Ureter (tissue), 1 donor: ENCODE measurements around the gene NIBAN1. TPM values are rescaled to one million over a fixed set of nuclear protein-coding genes. Genes with fewer than 3 reads are reported as not detected.
"Not testable (repeated sequence)": the region's sequence is repeated elsewhere in the genome, so short reads cannot be mapped to it uniquely, and the experiment has no call there.

Source experiments
- DNase-seq: peaks from one replicate; pipeline ENCODE4 v3.0.0-alpha.2; 2020; ENCODE audit warnings: low spot score
- total RNA-seq: library from RNA; stranded (reverse); gene quantifications from one replicate; pipeline ENCODE4 v1.2.4, GENCODE V29; 2023
- donor health status: DM: yes; HTN: yes; CAD: no.

NIBAN1 gene
- total RNA-seq, 1 donor from 2014 or later = 41.1 TPM

DNA sequence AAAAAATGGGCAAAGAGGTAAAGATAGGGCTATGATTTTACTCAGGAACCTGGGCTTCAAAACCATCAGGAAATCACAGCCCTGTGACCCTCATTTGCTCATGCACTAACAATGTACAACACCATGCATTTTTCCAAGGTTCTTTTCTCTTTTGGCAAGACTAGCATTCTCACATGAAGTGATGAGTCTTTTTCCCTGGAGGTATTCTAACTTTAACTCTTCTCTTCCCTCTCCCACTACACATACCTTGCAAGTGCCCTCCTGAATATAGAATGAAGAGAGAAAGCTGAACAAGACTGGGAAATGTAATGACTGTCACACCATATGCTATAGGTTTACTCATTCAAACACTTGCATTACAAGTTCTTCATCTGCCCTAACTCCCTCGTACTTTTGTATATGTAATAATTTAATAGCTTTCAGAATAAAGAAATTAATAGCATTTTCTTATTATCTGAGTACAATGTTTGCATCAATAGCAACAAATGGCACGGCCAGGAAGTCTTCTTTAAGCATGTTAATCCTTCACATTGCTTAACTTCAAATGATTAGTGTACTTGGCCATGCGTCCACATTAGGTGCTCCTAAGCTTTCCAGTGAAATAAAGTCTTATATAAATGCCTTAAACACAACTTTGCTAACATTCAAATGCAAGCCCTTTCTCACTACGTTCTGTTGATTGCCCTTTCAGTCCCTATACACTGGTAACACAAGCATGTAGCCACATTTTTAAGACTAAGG, 1.8 kb downstream of the NIBAN1 start:
- DNase-seq = no peak

- DNase-seq = no peak
Observed at GRCh38 chr1:184971522-184972265, 2.6 kb downstream of the NIBAN1 start.

DNA sequence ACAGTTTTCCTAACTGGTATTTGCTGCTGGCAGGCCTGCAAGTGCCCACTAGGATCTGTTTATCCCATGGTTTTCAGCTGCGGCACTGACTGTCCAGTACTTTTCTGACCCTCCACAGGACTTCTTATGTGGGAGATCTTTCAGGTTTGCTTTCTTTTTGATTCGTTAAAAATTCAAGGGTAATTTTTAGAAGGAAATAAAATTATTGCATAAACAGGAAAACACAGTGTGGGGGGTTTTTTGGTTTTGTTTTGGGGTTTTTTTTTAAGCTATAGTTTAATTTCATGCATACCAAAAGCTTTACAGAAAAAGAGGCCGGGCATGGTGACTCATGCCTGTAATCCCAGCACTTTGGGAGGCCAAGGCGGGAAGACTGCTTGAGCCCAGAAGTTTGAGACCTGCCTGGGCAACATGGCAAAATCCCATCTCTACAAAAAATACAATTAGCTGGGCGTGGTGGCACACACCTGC, 3.6 kb downstream of the NIBAN1 start:
- no peak for DNase-seq

GRCh38 chr1:184966989-184967388, 7.3 kb downstream of the NIBAN1 start:
- no peak for DNase-seq

- DNase-seq = no peak
Observed at GRCh38 chr1:184965944-184966860, 8.1 kb downstream of the NIBAN1 start.

- no peak for DNase-seq
Observed at GRCh38 chr1:184965439-184965838, 8.9 kb downstream of the NIBAN1 start.

GRCh38 chr1:184959626-184960025, 14.7 kb downstream of the NIBAN1 start:
- DNase-seq = no peak

DNA sequence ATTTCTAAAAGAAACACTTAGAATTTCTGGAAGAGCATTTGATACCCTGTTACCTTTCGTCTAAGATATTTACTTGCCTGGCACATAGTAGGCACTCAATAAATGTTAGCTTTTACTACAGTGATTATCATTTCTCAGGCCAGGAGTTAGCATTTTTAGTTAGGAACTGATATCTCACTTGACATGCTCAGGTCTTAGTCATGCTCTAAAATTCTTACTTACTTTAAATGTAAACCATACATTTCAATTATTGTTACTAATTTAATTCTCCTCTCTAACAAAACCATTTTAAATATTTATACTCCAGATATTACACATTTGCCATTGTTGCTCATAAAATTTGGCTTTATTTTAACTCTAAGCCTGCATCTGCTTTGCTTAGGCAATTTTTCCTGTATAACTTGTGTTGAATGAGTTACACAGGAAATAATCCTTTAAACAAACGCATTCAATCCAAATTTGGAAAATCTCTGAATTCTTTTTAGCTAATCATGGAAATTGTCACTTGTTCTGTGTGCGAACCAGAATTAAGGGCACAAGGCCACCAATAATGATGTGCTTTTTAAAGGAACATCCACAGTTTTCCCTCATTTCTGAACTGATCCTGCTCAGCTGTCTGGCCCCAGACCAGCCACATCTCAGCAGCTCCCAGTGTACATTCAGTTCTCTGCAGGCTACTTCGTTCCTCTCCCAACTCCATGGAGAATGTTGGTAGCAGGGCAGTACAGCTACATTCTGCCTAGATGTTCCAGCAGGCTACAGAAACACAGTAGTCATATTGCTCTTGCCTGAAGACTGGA, 15.6 kb downstream of the NIBAN1 start:
- no peak for DNase-seq

GRCh38 chr1:184957901-184958300, 16.4 kb downstream of the NIBAN1 start:
- not testable (repeated sequence) for DNase-seq

DNA sequence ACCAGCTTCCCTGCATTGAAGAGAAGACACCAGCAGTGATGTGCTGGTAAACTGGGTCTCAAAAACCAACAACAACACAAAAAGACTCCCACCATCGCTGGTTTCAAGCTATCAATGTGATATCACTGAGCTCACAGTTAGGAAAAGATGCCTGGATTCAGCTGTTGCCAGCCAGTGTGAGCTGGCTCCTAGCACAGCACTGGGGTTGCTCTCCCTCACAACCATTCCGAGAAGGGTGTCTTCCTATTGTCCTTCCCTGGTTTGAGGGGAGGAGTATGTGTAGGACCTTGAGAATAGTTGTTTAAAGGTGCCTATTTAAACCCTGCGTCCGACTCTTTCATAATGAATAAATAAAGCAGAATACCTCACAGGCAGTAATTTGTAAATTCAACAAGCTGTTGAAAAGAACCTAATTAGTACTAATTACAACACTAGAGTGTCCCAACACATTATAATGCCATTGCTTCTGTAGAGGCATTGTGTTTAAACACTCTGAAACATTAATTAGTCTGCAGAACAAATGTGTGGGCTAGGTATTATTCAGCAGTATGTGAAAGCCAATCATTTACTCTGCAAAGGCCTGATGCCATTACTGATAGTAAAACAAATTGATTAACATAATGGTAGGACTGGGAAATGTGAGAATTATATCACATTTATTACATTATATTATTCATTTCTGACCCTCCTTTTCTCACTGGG, 17.2 kb downstream of the NIBAN1 start:
- no peak for DNase-seq

- no peak for DNase-seq
Observed at GRCh38 chr1:184954232-184954995, 19.9 kb downstream of the NIBAN1 start.

- DNase-seq = no peak
Observed at GRCh38 chr1:184953600-184954219, 20.6 kb downstream of the NIBAN1 start.

DNA sequence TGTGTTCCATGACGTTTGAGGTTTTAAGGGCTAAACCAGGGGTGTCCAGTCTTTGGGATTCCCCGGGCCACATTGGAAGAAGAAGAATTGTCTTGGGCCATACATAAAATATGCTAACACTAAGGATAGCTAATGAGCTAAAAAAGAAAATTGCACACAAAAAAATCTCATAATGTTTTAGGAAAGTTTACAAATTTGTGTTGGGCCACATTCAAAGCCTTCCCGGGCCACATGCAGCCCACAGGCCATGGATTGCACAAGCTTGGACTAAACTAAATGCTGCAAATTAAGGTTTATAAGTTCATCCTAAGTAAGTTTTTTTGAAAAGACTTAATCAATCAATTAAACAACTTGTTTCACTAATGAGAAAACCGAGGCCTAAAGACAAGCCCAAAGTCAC, 21.9 kb downstream of the NIBAN1 start:
- DNase-seq = no peak

GRCh38 chr1:184951788-184952187, 22.5 kb downstream of the NIBAN1 start:
- no peak for DNase-seq

DNA sequence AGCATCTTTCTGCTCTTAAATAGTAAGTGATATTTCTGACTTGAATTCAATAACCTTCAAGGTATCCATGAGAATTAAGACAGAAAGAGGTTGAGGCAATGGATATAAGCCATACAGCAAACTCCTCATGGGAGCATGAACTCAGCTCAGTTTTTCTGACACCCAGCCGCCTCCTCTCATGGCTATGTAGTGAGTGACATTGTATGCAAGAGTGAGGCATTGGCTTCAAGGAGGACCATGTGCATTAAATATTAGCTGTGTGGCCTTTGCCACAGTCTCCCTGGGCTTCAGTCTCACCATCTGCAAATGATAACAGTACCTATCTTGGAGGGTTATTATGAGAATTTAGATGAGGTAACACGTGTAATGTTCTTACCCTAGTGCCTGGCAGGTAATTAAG, 23.4 kb downstream of the NIBAN1 start:
- DNase-seq = no peak

- no peak for DNase-seq
Observed at GRCh38 chr1:184950227-184950626, 24.1 kb downstream of the NIBAN1 start.

DNA sequence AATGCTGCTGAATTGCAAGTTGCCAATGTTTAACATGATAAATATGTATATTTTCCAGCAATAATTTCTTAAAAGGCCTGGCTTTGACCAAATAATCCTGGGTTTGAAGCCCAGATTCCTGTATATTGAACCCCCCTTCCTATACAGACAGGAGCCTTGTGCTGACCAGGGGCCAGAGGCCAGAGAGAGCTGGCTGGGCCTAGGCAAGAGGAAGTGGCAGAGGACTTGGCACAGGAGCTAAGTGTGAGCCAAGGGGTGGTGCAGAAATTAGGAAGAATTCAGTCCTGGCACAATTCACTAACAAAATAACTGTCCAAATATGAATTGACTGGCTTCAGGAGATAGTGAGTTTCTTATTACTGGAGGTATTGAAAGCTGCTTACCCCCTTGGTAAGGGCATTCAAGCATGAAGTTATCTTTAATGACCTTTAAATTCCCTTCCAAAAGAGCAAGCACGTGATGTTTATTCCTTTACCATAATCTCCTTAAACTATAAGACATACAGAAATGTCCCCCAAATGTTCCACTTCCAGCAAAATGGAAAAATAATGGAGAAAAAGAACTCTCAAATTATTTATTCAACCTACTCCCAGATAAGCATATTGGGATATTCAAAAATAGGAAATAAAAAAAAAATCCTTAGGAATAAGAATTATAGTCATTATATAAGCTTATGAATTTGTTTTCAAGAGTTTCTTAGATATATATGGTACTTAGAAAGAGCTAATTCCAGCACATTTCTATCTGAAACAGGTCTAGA, 26.6 kb downstream of the NIBAN1 start:
- no peak for DNase-seq

GRCh38 chr1:184945678-184946412, 28.5 kb downstream of the NIBAN1 start:
- DNase-seq = no peak
